Measurements from ENCODE around the gene S100A7.

- TF ChIP-seq CTCF (conservative IDR thresholded peaks at IDR 0.05 in 1 of 2, IDR thresholded peaks at IDR 0.05 in 1 of 2; ENCODE audit: low read depth in 1 of 2, low read length in 2 of 2) (no peak), EZH2 (IDR thresholded peaks at IDR 0.05; ENCODE audit: low read length, missing control alignments) (no peak)
Measured at GRCh38 chr1:153503766-153504165, 43.3 kb upstream of the S100A7 start.
